Stimulated activated CD4-positive, alpha-beta T cell treated with anti-CD3 and anti-CD28 coated beads, Interleukin-1b, Interleukin-23, amount 100 ng/mL, for 48 hours (primary cell): ENCODE data around the gene C19orf25.

ENCODE experiments used
- DNase-seq: peaks from one replicate; pipeline ENCODE4 v3.0.0-alpha.2; 2020

The C19orf25 gene

GRCh38 chr19:1474765-1475351 lies 4.2 kb downstream of the C19orf25 start:
- DNase-seq = no peak

- DNase-seq = no peak
Observed at GRCh38 chr19:1474011-1474764, 4.8 kb downstream of the C19orf25 start.

- no peak for DNase-seq
Observed at GRCh38 chr19:1473085-1473851, 5.7 kb downstream of the C19orf25 start.

GRCh38 chr19:1472231-1473084 lies 6.6 kb downstream of the C19orf25 start:
- no peak for DNase-seq

GRCh38 chr19:1471515-1472160 lies 7.4 kb downstream of the C19orf25 start:
- no peak for DNase-seq

- no peak for DNase-seq
Observed at GRCh38 chr19:1471010-1471514, 8.0 kb downstream of the C19orf25 start.

GRCh38 chr19:1470305-1471009 lies 8.6 kb downstream of the C19orf25 start:
- DNase-seq = peak; percentile 59

GRCh38 chr19:1470055-1470304 lies 9.0 kb downstream of the C19orf25 start:
- DNase-seq = no peak

GRCh38 chr19:1469255-1470054 lies 9.6 kb downstream of the C19orf25 start:
- no peak for DNase-seq

- DNase-seq = no peak
Observed at GRCh38 chr19:1468821-1469254, 10.2 kb downstream of the C19orf25 start.

- no peak for DNase-seq
Observed at GRCh38 chr19:1468274-1468820, 10.7 kb downstream of the C19orf25 start.

- no peak for DNase-seq
Observed at GRCh38 chr19:1467490-1468273, 11.3 kb downstream of the C19orf25 start.

- DNase-seq = no peak
Observed at GRCh38 chr19:1467215-1467489, 11.9 kb downstream of the C19orf25 start.

- no peak for DNase-seq
Observed at GRCh38 chr19:1466461-1467214, 12.4 kb downstream of the C19orf25 start.

GRCh38 chr19:1466018-1466460 lies 13.0 kb downstream of the C19orf25 start:
- DNase-seq = no peak

GRCh38 chr19:1465191-1466016 lies 13.6 kb downstream of the C19orf25 start:
- DNase-seq = peak; percentile 36

- DNase-seq = no peak
Observed at GRCh38 chr19:1461862-1462261, 17.2 kb downstream of the C19orf25 start.
